HG03460 (cell line): ENCODE measurements around the gene IL1R2.
"Not testable (repeated sequence)": the region's sequence is repeated elsewhere in the genome, so short reads cannot be mapped to it uniquely, and the experiment has no call there.

Source experiments
- ATAC-seq: cut with Tn5 transposase; IDR thresholded peaks from one replicate; pipeline ENCODE4 v1.9.1; 2021; ENCODE audit not compliant: unreplicated experiment

IL1R2 gene

GRCh38 chr2:101998896-101999789 is 7.4 kb downstream of the IL1R2 start:
- no peak for ATAC-seq

GRCh38 chr2:102000012-102000411 is 8.3 kb downstream of the IL1R2 start:
- ATAC-seq: no peak

- ATAC-seq: no peak
These were observed 9.3 kb downstream of the IL1R2 start for GRCh38 chr2:102000813-102001766.

- ATAC-seq: no peak
These were observed 10.0 kb downstream of the IL1R2 start for GRCh38 chr2:102001767-102002142.

GRCh38 chr2:102002228-102002627 is 10.5 kb downstream of the IL1R2 start:
- no peak for ATAC-seq

- not testable (repeated sequence) for ATAC-seq
These were observed 11.1 kb downstream of the IL1R2 start for GRCh38 chr2:102002909-102003308.

- no peak for ATAC-seq
These were observed 11.9 kb downstream of the IL1R2 start for GRCh38 chr2:102003696-102004095.

GRCh38 chr2:102004581-102004980 is 12.8 kb downstream of the IL1R2 start:
- no peak for ATAC-seq

GRCh38 chr2:102005449-102005848 is 13.7 kb downstream of the IL1R2 start:
- no peak for ATAC-seq

GRCh38 chr2:102005989-102006885 is 14.5 kb downstream of the IL1R2 start:
- no peak for ATAC-seq

- no peak for ATAC-seq
These were observed 15.1 kb downstream of the IL1R2 start for GRCh38 chr2:102006886-102007278.

GRCh38 chr2:102008490-102008889 is 16.7 kb downstream of the IL1R2 start:
- no peak for ATAC-seq

- no peak for ATAC-seq
These were observed 17.8 kb downstream of the IL1R2 start for GRCh38 chr2:102009557-102009956.

- ATAC-seq: no peak
These were observed 19.1 kb downstream of the IL1R2 start for GRCh38 chr2:102010902-102011301.

- ATAC-seq: no peak
These were observed 20.4 kb downstream of the IL1R2 start for GRCh38 chr2:102012061-102012614.

GRCh38 chr2:102013206-102014040 is 21.7 kb downstream of the IL1R2 start:
- no peak for ATAC-seq

GRCh38 chr2:102014041-102014345 is 22.2 kb downstream of the IL1R2 start:
- ATAC-seq: no peak

- ATAC-seq: no peak
These were observed 23.6 kb downstream of the IL1R2 start for GRCh38 chr2:102015399-102015798.

GRCh38 chr2:102016399-102016955 is 24.7 kb downstream of the IL1R2 start:
- ATAC-seq: no peak
